Frontal cortex (tissue), 4 donors: Measurements from ENCODE around the gene PEAK1. TPM values are rescaled to one million over a fixed set of nuclear protein-coding genes. Genes with fewer than 3 reads are reported as not detected.

Experiments used
- DNase-seq, 2 donors: peaks; one replicate each; pipeline ENCODE4 v3.0.0; 2012; ENCODE audit warnings: low spot score in 2 of 2
- FAIRE-seq: peaks from 2 replicates; lab custom pipeline; 2012; peaks lifted over from hg19 to GRCh38; lab: Jason Lieb, UNC
- total RNA-seq: library from RNA; depleted of rRNA; stranded (reverse); fragments of >200 nt; gene quantifications from one replicate; pipeline ENCODE4 v1.2.3, GENCODE V29; 2014
- donor health status: control.
- donor health status: control.
- donor health status: control.

PEAK1 gene
- total RNA-seq, 1 donor from 2014 or later = 15.9 TPM

DNA sequence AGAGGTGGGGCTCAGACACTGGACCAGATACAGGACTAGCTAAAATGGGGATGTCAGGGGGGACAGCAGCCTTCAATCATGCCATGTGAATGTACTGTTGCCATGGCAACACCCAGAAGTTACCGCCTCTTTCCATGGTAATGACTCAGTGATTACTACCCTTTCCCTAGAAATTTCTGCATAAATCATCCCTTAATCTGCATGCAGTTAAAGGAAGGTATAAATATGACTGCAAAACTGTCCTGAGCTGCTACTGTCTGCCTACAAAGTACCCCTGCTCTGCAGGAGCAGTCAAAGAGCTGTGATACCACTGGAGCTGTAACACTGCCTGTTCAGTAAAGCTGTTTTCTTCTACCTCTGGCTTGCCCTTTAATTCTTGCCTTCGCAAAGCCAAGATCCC, 168.2 kb downstream of the PEAK1 start:
- DNase-seq (no peak), FAIRE-seq (no peak)

DNA sequence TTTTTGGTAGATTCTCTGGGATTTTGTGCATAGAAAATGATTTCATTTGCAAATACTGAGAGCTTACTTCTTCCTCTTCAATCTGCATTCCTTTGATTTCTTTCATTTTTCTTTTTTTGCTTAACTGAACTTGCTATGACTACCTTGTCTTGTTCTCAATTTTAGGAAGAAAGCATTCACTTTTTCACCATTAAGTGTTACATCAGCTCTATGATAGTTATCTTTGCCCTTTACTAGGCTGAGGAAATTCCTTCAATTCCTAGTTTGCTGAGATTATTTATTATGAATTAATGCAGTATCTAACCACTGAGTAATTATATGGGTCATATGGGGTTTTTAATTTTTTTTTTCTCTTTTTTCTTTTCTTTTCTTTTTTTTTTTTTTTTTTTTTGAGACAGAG, 172.8 kb downstream of the PEAK1 start:
- DNase-seq = no peak

DNA sequence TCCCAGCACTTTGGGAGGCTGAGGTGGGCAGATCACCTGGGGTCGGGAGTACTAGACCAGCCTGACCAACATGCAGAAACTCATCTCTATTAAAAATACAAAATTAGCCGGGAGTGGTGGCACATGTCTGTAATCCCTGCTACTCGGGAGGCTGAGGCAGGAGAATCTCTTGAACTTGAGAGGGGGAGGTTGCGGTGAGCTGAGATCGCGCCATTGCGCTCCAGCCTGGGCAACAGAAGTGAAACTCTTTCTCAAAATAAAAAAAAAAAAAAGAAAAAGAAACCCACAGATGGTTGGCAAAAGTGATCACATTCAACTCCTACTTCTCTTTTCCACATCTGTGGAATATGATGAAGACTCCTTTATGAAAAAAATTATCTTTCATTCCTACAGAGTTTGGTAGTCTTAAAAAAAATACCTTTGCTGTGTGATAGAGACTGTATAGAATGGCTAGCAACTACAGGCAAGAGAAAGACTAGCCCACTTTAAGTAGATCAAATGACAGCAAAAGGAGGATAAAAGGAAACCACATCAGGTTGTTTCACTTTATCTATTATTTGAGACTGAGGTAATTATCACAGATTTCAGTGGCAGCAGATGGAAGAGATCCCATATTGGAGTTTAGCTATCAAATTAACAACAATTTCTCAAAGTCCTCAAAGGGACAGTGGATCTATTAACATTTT, 176.0 kb downstream of the PEAK1 start:
- DNase-seq (no peak), FAIRE-seq (no peak)

More for the DNA sequence above, 172.8 kb downstream of the PEAK1 start:
- no peak for FAIRE-seq

- DNase-seq (no peak), FAIRE-seq (no peak)
Measured at GRCh38 chr15:77243135-77243534, 176.8 kb downstream of the PEAK1 start.

- DNase-seq (no peak), FAIRE-seq (no peak)
Measured at GRCh38 chr15:77239882-77240608, 179.9 kb downstream of the PEAK1 start.

GRCh38 chr15:77235566-77235965, 184.3 kb downstream of the PEAK1 start:
- no peak for DNase-seq
- no peak for FAIRE-seq

DNA sequence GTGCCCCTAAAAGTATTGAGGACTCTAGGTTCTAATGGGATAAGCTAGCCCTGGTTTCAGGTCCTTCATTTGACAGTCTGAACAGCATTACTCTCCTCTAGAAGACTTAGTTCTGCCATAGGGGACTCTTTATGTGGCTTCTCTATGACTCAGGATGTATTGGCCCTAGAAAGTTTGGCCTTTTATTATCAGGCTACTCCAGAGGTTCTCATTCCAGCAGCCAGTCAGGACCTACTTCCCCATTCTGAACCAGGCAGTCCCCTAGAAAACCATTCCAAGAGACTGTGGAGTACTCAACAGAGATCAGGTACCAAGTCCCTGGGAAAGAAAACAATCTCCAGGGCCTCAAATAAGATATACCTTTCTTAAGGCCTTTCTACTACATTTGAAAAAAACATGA, 191.1 kb downstream of the PEAK1 start:
- FAIRE-seq (no peak), DNase-seq (no peak)

DNA sequence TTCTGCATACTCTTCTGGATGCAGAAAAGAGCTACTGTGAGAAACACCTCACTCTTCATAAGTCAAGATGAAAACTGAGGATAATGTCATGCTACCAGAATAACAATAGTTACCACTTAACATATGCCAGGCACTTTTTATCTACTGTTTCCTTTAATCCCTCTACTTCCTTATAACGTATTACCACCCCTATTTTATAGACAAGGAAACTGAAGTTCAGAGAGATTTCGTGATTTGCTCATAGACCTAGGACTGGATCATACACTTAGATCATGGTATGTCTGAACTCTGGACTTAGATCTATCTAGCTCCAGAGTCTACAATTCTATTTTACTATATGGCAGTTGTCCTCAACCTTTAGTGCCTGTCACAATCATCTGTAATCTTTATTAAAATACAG, 193.3 kb downstream of the PEAK1 start:
- no peak for FAIRE-seq
- DNase-seq = no peak

GRCh38 chr15:77225646-77226045, 194.3 kb downstream of the PEAK1 start:
- DNase-seq (no peak), FAIRE-seq (no peak)

DNA sequence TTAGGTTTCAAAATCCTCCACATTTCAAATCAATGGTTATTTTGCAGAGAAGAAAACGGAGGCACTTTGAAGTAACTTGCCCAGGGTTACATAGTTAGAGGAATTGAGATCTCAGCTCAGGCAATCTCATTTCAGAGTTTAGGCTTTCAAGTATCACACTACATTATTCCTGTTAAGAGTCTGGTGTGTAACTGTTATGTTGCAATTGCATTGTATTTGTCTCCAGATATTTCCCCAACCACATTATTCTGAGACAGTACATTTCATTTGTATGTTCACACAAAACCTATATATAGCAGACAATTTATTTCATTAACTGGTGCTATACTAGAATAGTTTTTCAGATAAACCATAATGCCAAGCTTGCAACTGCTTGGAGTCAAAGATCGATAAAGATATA, 194.8 kb downstream of the PEAK1 start:
- no peak for FAIRE-seq
- DNase-seq = no peak

GRCh38 chr15:77224352-77224751, 195.6 kb downstream of the PEAK1 start:
- DNase-seq (no peak), FAIRE-seq (no peak)

GRCh38 chr15:77221708-77222107, 198.2 kb downstream of the PEAK1 start:
- FAIRE-seq = no peak
- DNase-seq = no peak

GRCh38 chr15:77221174-77221573, 198.7 kb downstream of the PEAK1 start:
- no peak for DNase-seq
- no peak for FAIRE-seq

DNA sequence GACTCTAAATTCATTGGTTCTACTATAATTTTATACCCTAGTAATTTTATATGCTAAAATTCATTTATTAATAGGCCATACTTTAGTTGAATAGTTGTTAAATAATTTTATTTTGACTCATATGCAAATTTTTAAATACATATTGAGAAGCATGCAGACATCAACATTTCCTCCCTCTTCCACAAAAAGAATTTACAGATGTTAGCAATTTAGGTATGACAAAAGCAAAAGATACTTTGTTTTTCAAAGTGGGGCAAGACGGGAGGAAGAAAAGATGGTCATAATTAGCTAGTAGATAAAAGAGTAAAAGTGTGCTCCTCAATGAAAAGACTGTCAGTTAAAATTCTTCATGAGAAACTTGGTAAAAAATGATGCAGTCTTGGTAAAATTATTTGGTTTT, 200.1 kb downstream of the PEAK1 start:
- no peak for FAIRE-seq
- no peak for DNase-seq

GRCh38 chr15:77209221-77209620, 210.7 kb downstream of the PEAK1 start:
- FAIRE-seq (no peak), DNase-seq (no peak)

DNA sequence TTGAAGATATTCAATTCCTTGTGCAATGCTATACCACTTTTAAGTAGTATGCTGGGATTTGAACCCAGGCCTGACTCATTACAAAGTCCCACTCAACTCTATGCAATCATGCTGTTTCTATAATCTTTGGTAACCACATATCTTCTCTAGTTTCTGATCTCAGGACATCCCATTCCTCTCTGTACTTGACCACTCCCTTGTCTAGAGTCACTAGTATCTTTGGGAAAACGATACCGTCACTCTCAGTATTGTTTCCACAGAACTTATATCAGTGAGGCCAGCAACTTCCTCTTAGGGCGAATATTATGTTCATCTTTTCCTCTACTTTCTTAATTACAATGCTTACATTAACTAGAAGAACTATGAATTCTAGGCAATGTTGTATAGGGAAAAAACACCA, 211.7 kb downstream of the PEAK1 start:
- no peak for FAIRE-seq
- DNase-seq = no peak

GRCh38 chr15:77201665-77202064, 218.2 kb downstream of the PEAK1 start:
- DNase-seq = no peak
- FAIRE-seq = no peak

DNA sequence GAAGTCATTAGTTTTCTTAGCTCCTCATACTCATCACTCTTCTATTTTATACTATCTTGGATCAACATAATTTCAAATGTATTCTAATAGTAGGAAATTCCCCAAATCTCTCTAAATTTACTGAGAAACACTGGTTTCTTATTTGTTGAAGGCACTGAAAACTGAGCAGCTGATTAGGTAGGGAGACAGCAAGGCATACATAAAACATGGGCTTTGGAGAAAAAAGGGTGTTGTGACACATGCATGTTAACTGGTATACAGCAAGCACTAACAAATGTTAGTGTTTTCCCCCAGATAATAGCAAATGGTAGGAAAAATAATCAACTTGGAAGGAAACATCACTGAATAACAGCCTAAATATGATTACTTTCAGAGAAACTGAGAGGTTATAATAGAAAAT, 223.5 kb downstream of the PEAK1 start:
- no peak for FAIRE-seq

DNA sequence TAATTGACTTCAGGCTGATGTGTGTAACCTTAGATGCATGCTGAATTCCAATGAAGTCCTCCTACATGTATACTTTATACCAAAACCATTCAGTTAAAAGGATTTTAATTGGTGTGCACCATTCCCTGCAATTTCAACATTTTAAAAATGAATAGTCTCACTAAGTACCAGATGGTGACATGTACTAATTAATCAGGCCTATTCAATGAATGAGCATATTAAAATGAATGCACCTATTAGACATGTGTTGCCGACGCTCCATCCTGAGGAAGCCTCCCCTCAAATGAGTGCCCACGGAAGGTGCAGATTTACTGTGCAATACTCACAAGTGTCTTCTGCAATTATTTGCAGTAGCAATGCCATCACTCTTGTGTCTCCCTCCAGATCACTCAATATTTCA, 224.3 kb downstream of the PEAK1 start:
- no peak for DNase-seq

More for the DNA sequence above, 223.5 kb downstream of the PEAK1 start:
- DNase-seq = no peak

DNA sequence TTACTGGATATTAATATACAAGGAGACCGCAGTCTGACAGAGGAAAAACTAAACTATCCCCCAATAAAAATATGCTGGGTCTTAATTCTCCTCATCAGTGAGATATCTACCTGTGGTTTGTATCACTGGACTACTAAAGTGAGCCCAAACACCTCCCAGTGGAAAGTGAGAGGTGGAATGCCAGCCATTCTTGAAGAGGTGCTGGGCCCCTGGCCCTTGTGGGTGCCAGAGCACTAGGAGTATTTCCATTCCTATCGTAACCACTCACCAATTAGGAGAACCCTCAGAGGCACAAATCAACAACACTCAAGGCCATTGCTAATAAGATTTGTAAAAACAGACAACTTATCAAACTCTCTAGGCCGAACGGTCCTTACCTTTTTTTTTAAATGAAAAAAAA, 227.5 kb downstream of the PEAK1 start:
- FAIRE-seq = no peak

More for the DNA sequence above, 224.3 kb downstream of the PEAK1 start:
- no peak for FAIRE-seq

DNA sequence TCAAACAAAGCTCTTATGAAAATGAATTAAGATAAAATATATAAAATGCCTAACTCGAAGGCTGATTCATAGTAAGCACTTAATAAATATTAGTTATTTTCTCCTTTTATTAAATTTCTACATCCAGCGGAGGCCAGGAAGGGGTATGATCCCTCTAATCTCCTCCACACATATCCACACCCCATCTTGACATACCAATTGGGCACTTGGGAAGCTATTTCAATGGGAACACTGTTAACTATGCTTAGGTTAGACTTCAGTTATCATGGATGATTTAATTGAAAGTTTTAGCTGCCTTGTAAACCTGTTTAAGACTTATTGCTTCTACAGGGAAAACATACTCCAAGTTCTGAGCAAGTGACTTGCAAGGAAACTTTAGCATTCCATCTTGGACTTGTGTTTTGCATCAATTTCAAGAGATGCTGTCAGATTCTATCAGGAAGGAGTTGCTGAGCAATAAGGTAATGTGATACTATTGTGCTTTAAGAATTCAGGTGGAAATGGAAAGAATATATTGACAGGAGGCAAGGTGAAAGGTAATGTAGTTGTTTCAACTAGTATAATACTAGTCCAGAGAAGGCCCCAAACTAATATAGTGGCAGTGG, 228.6 kb downstream of the PEAK1 start:
- DNase-seq (no peak), FAIRE-seq (no peak)

More for the DNA sequence above, 227.5 kb downstream of the PEAK1 start:
- DNase-seq = no peak
